Measurements from ENCODE around the gene SH2D7.

DNA sequence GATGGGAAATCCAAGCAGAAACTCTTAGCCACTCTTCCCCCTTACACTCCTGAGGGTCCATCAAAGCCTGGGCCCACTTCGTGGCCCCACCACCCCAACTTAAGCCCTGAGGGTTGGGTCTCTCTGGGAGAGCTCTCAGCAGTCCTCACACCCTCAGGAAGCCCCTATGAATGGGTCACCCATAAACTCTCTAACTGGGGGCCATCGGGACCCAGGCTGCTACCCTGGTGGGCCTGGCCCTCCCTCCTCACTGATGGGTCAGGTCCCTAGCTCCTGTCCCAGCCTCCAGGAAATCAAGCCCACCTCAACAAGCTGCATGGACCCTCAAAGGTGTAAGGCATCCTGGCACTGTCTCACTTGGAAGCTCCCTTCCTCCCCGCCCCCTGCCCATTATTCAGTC, 19.4 kb downstream of the SH2D7 start:
- TF ChIP-seq GABPA (IDR thresholded peaks at IDR 0.05; ENCODE audit: low read depth): no peak
- TF ChIP-seq, protein P1, sequence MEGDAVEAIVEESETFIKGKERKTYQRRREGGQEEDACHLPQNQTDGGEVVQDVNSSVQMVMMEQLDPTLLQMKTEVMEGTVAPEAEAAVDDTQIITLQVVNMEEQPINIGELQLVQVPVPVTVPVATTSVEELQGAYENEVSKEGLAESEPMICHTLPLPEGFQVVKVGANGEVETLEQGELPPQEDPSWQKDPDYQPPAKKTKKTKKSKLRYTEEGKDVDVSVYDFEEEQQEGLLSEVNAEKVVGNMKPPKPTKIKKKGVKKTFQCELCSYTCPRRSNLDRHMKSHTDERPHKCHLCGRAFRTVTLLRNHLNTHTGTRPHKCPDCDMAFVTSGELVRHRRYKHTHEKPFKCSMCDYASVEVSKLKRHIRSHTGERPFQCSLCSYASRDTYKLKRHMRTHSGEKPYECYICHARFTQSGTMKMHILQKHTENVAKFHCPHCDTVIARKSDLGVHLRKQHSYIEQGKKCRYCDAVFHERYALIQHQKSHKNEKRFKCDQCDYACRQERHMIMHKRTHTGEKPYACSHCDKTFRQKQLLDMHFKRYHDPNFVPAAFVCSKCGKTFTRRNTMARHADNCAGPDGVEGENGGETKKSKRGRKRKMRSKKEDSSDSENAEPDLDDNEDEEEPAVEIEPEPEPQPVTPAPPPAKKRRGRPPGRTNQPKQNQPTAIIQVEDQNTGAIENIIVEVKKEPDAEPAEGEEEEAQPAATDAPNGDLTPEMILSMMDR (IDR thresholded peaks at IDR 0.05; ENCODE audit: insufficient read depth, low read length): no peak
- no peak for TF ChIP-seq POLR2AphosphoS5 (IDR thresholded peaks at IDR 0.05; ENCODE audit: low read depth)
- TF ChIP-seq, protein P2, sequence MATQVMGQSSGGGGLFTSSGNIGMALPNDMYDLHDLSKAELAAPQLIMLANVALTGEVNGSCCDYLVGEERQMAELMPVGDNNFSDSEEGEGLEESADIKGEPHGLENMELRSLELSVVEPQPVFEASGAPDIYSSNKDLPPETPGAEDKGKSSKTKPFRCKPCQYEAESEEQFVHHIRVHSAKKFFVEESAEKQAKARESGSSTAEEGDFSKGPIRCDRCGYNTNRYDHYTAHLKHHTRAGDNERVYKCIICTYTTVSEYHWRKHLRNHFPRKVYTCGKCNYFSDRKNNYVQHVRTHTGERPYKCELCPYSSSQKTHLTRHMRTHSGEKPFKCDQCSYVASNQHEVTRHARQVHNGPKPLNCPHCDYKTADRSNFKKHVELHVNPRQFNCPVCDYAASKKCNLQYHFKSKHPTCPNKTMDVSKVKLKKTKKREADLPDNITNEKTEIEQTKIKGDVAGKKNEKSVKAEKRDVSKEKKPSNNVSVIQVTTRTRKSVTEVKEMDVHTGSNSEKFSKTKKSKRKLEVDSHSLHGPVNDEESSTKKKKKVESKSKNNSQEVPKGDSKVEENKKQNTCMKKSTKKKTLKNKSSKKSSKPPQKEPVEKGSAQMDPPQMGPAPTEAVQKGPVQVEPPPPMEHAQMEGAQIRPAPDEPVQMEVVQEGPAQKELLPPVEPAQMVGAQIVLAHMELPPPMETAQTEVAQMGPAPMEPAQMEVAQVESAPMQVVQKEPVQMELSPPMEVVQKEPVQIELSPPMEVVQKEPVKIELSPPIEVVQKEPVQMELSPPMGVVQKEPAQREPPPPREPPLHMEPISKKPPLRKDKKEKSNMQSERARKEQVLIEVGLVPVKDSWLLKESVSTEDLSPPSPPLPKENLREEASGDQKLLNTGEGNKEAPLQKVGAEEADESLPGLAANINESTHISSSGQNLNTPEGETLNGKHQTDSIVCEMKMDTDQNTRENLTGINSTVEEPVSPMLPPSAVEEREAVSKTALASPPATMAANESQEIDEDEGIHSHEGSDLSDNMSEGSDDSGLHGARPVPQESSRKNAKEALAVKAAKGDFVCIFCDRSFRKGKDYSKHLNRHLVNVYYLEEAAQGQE (IDR thresholded peaks at IDR 0.05; ENCODE audit: insufficient replicate concordance, low read depth): no peak
- TF ChIP-seq SPI1 (IDR thresholded peaks at IDR 0.05; ENCODE audit: borderline replicate concordance, low read depth): no peak

All from HL-60 (cell line).